B cell (primary cell): ENCODE data around the gene GATA3. TPM values are rescaled to one million over a fixed set of nuclear protein-coding genes. Genes with fewer than 3 reads are reported as not detected.

Experiments used
- ATAC-seq: fragments of 200-7000 bp; cut with Tn5 transposase; one replicate; pipeline ENCODE4 v1.10.0; 2021; ENCODE audit warnings: low read depth, mild to moderate bottlenecking, moderate number of reproducible peaks, moderate library complexity
- CTCF ChIA-PET: fragments of 350-600 bp; sonication (Branson Sonifier 250); formaldehyde crosslinking; loops from one replicate; lab custom pipeline; 2021; ENCODE audit warnings: antibody characterized with exemption, inconsistent platforms; lab: Charles Lee
- POLR2A ChIA-PET: fragments of 350-600 bp; sonication (Branson Sonifier 250); formaldehyde crosslinking; loops from one replicate; lab custom pipeline; 2021; ENCODE audit warnings: antibody characterized with exemption; lab: Charles Lee
- DNase-seq: peaks from one replicate; pipeline ENCODE4 v3.0.0; 2013
- H2AFZ ChIP-seq: 2 replicates; pipeline ENCODE4 v1.6.1; 2012; ENCODE audit warnings: mild to moderate bottlenecking, low read depth, low read length; ENCODE audit not compliant: insufficient read depth, poor library complexity, severe bottlenecking
- H3K27ac ChIP-seq, 2 donors: 1 replicate in 1 of 2; 2 replicates in 1 of 2; pipeline ENCODE4 v1.5.1; 2012 to 2013; ENCODE audit warnings: low read length in 2 of 2, mild to moderate bottlenecking in 2 of 2, moderate library complexity in 1 of 2
- H3K27me3 ChIP-seq, 4 experiments: fragments of 200-600 bp in 1 of 4; sonication (generic) in 1 of 4; replicated peaks in 1 of 4; 1 replicate in 2 of 4; 2 replicates in 2 of 4; pipeline versions ENCODE4 v1.6.1 to v1.7.0; 2013 to 2016; ENCODE audit warnings: low read length in 3 of 4, mild to moderate bottlenecking in 2 of 4, mixed read lengths in 1 of 4, moderate library complexity in 1 of 4; ENCODE audit not compliant: insufficient read depth in 4 of 4, control insufficient read depth in 3 of 4; ENCODE audit errors: control extremely low read depth in 1 of 4
- H3K36me3 ChIP-seq, 2 experiments: replicated peaks in 1 of 2; 1 replicate in 1 of 2; 2 replicates in 1 of 2; pipeline versions ENCODE4 v1.6.1 to v1.7.1; 2013; ENCODE audit warnings: low read length in 1 of 2; ENCODE audit not compliant: insufficient read depth in 2 of 2, control insufficient read depth in 1 of 2; ENCODE audit errors: control extremely low read depth in 1 of 2, extremely low read depth in 1 of 2
- H3K4me1 ChIP-seq, 2 donors: fragments of 200-600 bp in 1 of 2; sonication (generic) in 1 of 2; 1 replicate in 1 of 2; 2 replicates in 1 of 2; pipeline versions ENCODE4 v1.5.1 to v1.6.1; 2013 to 2017; ENCODE audit warnings: low read length in 2 of 2; ENCODE audit not compliant: control insufficient read depth in 2 of 2, insufficient read depth in 2 of 2
- H3K4me2 ChIP-seq: replicated peaks from 2 replicates; pipeline ENCODE3; 2012; ENCODE audit warnings: mild to moderate bottlenecking, low read depth, low read length; ENCODE audit not compliant: poor library complexity, severe bottlenecking
- H3K4me3 ChIP-seq, 5 experiments: fragments of 200-600 bp in 1 of 5; sonication (generic) in 1 of 5; 1 replicate in 3 of 5; 2 replicates in 2 of 5; pipeline versions ENCODE4 v1.5.1 to v1.7.0; 2011 to 2016; ENCODE audit warnings: low read length in 4 of 5, mild to moderate bottlenecking in 4 of 5, low read depth in 2 of 5, control low read depth in 1 of 5, moderate library complexity in 1 of 5; ENCODE audit not compliant: insufficient read depth in 1 of 5; ENCODE audit errors: control extremely low read depth in 1 of 5, extremely low read depth in 1 of 5
- H3K79me2 ChIP-seq: fragments of 200-600 bp; sonication (generic); one replicate; pipeline ENCODE4 v1.6.0; 2016; ENCODE audit warnings: low read length; ENCODE audit not compliant: control insufficient read depth, insufficient read depth
- H3K9ac ChIP-seq: fragments of 200-600 bp; sonication (generic); 2 replicates; pipeline ENCODE4 v1.6.1; 2017; ENCODE audit warnings: mild to moderate bottlenecking, low read length, moderate library complexity
- H3K9me3 ChIP-seq, 3 donors: one replicate each; pipeline versions ENCODE4 v1.6.1 to v1.7.1; 2013; ENCODE audit warnings: low read length in 2 of 3; ENCODE audit not compliant: control insufficient read depth in 2 of 3, insufficient read depth in 1 of 3; ENCODE audit errors: control extremely low read depth in 1 of 3
- H4K20me1 ChIP-seq: 2 replicates; pipeline ENCODE4 v1.6.0; 2012; ENCODE audit warnings: mild to moderate bottlenecking, low read length; ENCODE audit not compliant: insufficient read depth, control insufficient read depth, poor library complexity, severe bottlenecking
- H3K27ac Mint-ChIP-seq: one replicate; pipeline ENCODE4 v1.8.0; 2021; ENCODE audit warnings: mixed read lengths
- H3K27me3 Mint-ChIP-seq: one replicate; pipeline ENCODE4 v1.8.0; 2021; ENCODE audit warnings: mixed read lengths
- H3K4me1 Mint-ChIP-seq: one replicate; pipeline ENCODE4 v1.8.0; 2021; ENCODE audit warnings: mixed read lengths
- H3K4me3 Mint-ChIP-seq: one replicate; pipeline ENCODE4 v1.8.0; 2021; ENCODE audit warnings: mixed read lengths
- H3K9me3 Mint-ChIP-seq: one replicate; pipeline ENCODE4 v1.8.0; 2022; ENCODE audit warnings: mixed read lengths; ENCODE audit not compliant: insufficient read depth
- CTCF ChIP-seq: fragments of 200-600 bp; IDR thresholded peaks from one replicate; pipeline ENCODE4 v1.8.0; 2022; ENCODE audit warnings: antibody characterized with exemption, mild to moderate bottlenecking
- EZH2 ChIP-seq: IDR thresholded peaks from 2 replicates; pipeline ENCODE4 v1.6.1; 2012; ENCODE audit warnings: borderline replicate concordance, low read depth, mild to moderate bottlenecking, moderate library complexity, low read length; ENCODE audit not compliant: insufficient read depth, poor library complexity, severe bottlenecking
- WGBS: methylation state at CpG from one replicate; pipeline ENCODE4 v1.1.5; 2013; ENCODE audit warnings: missing lambda C conversion rate; ENCODE audit not compliant: insufficient coverage; 5-methylcytosine and 5-hydroxymethylcytosine counted together
- intact Hi-C: fragments of 100-400 bp; cut with micrococcal nuclease; formaldehyde crosslinking; loops from one replicate; pipeline ENCODE4 v1.10.0; 2022
- polyA plus RNA-seq: library from polyadenylated mRNA; depleted of rRNA; stranded (reverse); fragments of >200 nt; gene quantifications from 2 replicates; pipeline ENCODE4 v1.2.3, GENCODE V29; 2012
- total RNA-seq, 2 donors: library from RNA; stranded (reverse); fragments of 120-200 nt in 1 of 2; gene quantifications; 1 replicate in 1 of 2; 2 replicates in 1 of 2; pipeline versions ENCODE4 v1.2.3 to v1.2.4, GENCODE V29; 2013 to 2022

The GATA3 gene
- total and polyA plus RNA-seq, 2 donors (not counting 1 experiment from before 2014, with no cell fraction given), result 0.60 to 0.94 TPM

- H3K79me2 ChIP-seq, result no peaks in the 10 kb centered on the region
- Mint-ChIP-seq H3K27me3 (no peaks in the 10 kb centered on the region), H3K9me3 (no peaks in the 10 kb centered on the region), H3K4me3 (no peak overlapping the region), H3K4me1 (no peaks in the 10 kb centered on the region), H3K27ac (no peak overlapping the region)
- no peak for TF ChIP-seq CTCF
- no peak for TF ChIP-seq EZH2
- no peaks in the 10 kb centered on the region for H3K9me3 ChIP-seq
- POLR2A ChIA-PET, result no interaction called here
- H3K36me3 ChIP-seq, result peaks cover 5 to 29% of the 10 kb centered on the region in 2 experiments
- H3K27ac ChIP-seq, result no peak overlapping the region
- H4K20me1 ChIP-seq, result no peaks in the 10 kb centered on the region
- no peak for DNase-seq
- intact Hi-C loops, result no loop called here
- WGBS, result no CpG with 5 or more reads among the region's 1 CpG
- no peaks in the 10 kb centered on the region for H3K4me1 ChIP-seq
- no peak overlapping the region for H3K4me2 ChIP-seq
- H3K27me3 ChIP-seq, result no peaks in the 10 kb centered on the region
- no peak overlapping the region for H3K9ac ChIP-seq
- ATAC-seq, result no peak
- H3K4me3 ChIP-seq, result no peak overlapping the region
- no peak overlapping the region for H2AFZ ChIP-seq
- CTCF ChIA-PET, result no interaction called here
These were observed 41.5 kb upstream of the GATA3 start for GRCh38 chr10:8013006-8013405.

GRCh38 chr10:8013619-8014018, 40.9 kb upstream of the GATA3 start:
- TF ChIP-seq CTCF, result no peak
- no peak for TF ChIP-seq EZH2
- WGBS, result 96% methylated on average over 9 of the region's 10 CpGs
- no peak overlapping the region for H3K4me3 ChIP-seq
- no peaks in the 10 kb centered on the region for H3K9me3 ChIP-seq
- H3K27ac ChIP-seq, result no peak overlapping the region
- no peak overlapping the region for H3K9ac ChIP-seq
- H3K79me2 ChIP-seq, result no peaks in the 10 kb centered on the region
- H3K9me3 Mint-ChIP-seq, result no peaks in the 10 kb centered on the region
- H3K36me3 ChIP-seq, result peaks cover 5 to 29% of the 10 kb centered on the region in 2 experiments
- H3K27me3 ChIP-seq, result no peaks in the 10 kb centered on the region
- intact Hi-C loops, result no loop called here
- DNase-seq (no peak), ATAC-seq (no peak)
- H4K20me1 ChIP-seq, result no peaks in the 10 kb centered on the region
- no peak overlapping the region for H2AFZ ChIP-seq
- ChIA-PET POLR2A (no interaction called here), CTCF (no interaction called here)
- no peak overlapping the region for H3K27ac Mint-ChIP-seq
- no peaks in the 10 kb centered on the region for H3K4me1 Mint-ChIP-seq
- no peak overlapping the region for H3K4me2 ChIP-seq
- H3K4me3 Mint-ChIP-seq, result no peak overlapping the region
- no peaks in the 10 kb centered on the region for H3K4me1 ChIP-seq
- no peaks in the 10 kb centered on the region for H3K27me3 Mint-ChIP-seq
